NK-92 treated with Interleukin-12 subunit alpha and Interleukin-12 subunit beta, amount 100 ng/mL, for 24 hours (cell line): Measurements from ENCODE around the gene IRF7.

Experiments used
- DNase-seq: peaks from one replicate; lab custom pipeline; 2025; lab: John Stamatoyannopoulos, UW

Gene IRF7

GRCh38 chr11:563812-564578, 51.8 kb downstream of the IRF7 start:
- DNase-seq = no peak

- no peak for DNase-seq
Measured at GRCh38 chr11:563066-563811, 52.5 kb downstream of the IRF7 start.
